GM06990 (cell line): ENCODE measurements around the gene UBE2S.

Source experiments
- DNase-seq: peaks from one replicate; pipeline ENCODE4 v3.0.0-alpha.2; 2011; ENCODE audit not compliant: insufficient read length; ENCODE audit errors: extremely low read depth
- H3K27me3 ChIP-seq: replicated peaks from 2 replicates; pipeline ENCODE4 v1.6.0; 2011; ENCODE audit warnings: low read length; ENCODE audit not compliant: control insufficient read depth, insufficient read depth
- H3K36me3 ChIP-seq: 2 replicates; pipeline ENCODE4 v1.5.1; 2011; ENCODE audit warnings: low read length; ENCODE audit not compliant: control insufficient read depth, insufficient read depth
- H3K4me3 ChIP-seq: replicated peaks from 2 replicates; pipeline ENCODE4 v1.5.1; 2011; ENCODE audit warnings: low read depth, mild to moderate bottlenecking, control low read depth, low read length
- TF ChIP-seq, protein P1 (sequence below): IDR thresholded peaks from 2 replicates; pipeline ENCODE4 v1.5.1; 2011; ENCODE audit warnings: low read length, control low read depth, mild to moderate bottlenecking, inconsistent platforms; ENCODE audit not compliant: insufficient read depth, poor library complexity, severe bottlenecking

Gene UBE2S

DNA sequence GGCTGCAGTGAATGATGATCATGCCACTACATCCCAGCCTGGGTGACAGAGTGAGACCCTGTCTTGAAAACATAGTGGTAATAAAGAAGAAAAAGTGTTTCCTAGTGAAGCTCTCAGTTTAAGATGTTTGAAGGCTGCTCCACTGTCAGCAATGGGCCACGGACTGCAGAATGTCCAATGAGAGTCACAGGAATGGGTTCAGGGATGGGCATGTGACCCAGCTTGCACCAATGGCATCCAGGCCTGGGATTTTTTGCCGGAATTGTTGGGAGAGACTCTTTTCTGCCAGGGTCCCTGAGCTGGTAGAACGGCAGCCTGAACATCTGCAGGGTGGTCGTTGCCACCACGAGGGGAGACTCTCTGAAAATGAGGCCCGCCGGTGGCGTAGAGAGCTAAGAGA, 29.3 kb upstream of the UBE2S start:
- TF ChIP-seq, protein P1, sequence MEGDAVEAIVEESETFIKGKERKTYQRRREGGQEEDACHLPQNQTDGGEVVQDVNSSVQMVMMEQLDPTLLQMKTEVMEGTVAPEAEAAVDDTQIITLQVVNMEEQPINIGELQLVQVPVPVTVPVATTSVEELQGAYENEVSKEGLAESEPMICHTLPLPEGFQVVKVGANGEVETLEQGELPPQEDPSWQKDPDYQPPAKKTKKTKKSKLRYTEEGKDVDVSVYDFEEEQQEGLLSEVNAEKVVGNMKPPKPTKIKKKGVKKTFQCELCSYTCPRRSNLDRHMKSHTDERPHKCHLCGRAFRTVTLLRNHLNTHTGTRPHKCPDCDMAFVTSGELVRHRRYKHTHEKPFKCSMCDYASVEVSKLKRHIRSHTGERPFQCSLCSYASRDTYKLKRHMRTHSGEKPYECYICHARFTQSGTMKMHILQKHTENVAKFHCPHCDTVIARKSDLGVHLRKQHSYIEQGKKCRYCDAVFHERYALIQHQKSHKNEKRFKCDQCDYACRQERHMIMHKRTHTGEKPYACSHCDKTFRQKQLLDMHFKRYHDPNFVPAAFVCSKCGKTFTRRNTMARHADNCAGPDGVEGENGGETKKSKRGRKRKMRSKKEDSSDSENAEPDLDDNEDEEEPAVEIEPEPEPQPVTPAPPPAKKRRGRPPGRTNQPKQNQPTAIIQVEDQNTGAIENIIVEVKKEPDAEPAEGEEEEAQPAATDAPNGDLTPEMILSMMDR, result no peak
- peaks cover 3% of the 10 kb centered on the region for H3K27me3 ChIP-seq
- no peak for DNase-seq
- no peak overlapping the region for H3K4me3 ChIP-seq
- no peaks in the 10 kb centered on the region for H3K36me3 ChIP-seq

DNA sequence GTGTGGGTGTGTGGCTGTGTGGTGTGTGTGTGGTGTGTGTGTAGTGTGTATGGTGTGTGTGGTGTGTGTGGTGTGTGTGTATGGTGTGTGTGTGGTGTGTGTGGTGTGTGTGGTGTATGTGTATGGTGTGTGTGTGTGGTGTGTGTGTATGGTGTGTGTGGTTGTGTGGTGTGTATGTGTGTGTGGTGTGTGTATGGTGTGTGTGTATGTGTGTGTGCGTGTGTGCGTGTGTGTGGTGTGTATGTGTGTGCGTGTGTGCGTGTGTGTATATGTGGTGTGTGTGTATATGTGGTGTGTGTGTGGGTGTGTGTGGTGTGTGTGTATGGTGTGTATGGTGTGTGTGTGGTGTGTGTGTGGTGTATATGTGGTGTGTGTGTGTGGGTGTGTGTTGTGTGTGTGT, 27.4 kb upstream of the UBE2S start:
- peaks cover 1% of the 10 kb centered on the region for H3K27me3 ChIP-seq
- H3K4me3 ChIP-seq, result no peak overlapping the region
- DNase-seq, result no peak
- H3K36me3 ChIP-seq, result no peaks in the 10 kb centered on the region
- TF ChIP-seq, protein P1, result no peak

DNA sequence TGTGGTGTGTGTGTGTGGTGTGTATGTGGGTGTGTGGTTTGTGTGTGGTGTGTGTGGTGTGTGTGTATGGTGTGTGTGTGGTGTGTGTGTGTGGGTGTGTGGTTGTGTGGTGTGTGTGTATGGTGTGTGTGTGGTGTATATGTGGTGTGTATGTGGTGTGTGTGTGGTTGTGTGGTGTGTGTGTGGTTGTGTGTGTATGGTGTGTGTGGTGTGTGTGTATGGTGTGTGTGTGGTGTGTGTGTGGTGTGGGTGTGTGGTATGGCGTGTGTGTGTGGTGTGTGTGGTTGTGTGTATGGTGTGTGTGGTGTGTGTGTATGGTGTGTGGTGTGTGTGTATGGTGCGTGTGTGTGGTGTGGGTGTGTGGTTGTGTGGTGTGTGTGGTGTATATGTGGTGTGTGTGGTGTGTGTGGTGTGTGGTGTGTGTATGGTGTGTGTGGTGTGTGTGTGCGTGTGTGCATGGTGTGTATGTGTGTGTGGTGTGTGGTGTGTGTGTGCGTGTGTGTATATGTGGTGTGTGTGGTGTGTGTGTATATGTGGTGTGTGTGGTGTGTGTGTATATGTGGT, 26.9 kb upstream of the UBE2S start:
- Histone ChIP-seq H3K36me3 (no peaks in the 10 kb centered on the region), H3K4me3 (no peak overlapping the region), H3K27me3 (peaks cover 1% of the 10 kb centered on the region)
- DNase-seq, result no peak
- TF ChIP-seq, protein P1, result no peak

DNA sequence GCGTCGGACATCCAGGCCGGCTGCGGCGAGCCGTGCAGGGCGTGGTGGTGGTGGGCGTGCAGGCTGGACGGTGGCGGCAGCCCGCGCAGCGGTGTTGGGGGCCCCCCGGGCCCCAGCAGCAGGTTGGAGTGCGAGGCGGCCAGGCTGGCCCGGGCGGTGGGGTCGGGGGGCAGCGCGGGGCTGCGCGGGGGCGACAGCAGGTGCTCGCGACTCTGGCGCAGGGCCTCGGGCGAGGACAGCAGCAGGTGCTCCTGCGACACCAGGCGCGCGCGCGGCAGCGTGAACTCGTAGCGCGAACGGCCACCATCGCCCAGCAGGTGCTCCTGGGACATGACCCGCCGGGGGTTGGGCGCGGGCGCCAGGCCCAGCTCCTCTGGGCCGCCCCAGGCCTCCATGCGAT, 25.7 kb upstream of the UBE2S start:
- Histone ChIP-seq H3K4me3 (no peak overlapping the region), H3K27me3 (no peaks in the 10 kb centered on the region; the same call in none of the 2 replicates), H3K36me3 (no peaks in the 10 kb centered on the region)
- no peak for DNase-seq
- TF ChIP-seq, protein P1, result no peak

DNA sequence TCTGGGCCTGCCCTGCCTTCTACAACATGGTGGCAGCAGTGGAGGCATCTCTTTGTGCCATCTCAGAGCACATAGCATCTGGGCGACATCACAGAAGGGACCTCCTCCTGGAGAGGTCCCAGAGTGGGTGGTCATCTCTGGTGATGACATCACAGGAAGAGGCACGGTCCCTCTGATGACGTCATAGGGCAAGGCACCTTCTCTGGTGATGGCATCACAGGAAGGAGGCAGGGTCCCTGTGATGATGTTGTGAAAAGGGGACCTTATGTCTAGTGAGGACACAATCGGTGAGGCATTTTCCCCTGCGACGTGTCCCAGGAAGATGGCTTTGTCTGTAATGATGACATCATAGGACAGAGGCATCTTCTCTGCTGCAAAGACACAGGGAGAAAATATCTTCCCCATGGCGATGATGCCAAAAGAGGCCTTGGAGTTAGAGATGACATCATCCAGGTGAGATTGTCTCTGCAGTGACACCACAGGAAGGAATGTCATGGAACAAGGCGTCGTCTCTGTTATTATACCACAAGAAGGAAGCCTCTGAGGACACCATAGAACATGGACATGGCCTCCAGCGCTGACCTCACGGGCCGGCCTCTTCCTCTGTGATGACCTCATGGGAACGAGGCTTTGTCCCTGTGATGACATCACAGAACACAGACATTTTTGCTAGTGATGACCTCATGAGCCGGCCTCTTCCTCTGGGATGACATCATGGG, 24.8 kb upstream of the UBE2S start:
- no peak for DNase-seq
- Histone ChIP-seq H3K36me3 (no peaks in the 10 kb centered on the region), H3K27me3 (no peaks in the 10 kb centered on the region; the same call in none of the 2 replicates), H3K4me3 (no peak overlapping the region)
- TF ChIP-seq, protein P1, result no peak

DNA sequence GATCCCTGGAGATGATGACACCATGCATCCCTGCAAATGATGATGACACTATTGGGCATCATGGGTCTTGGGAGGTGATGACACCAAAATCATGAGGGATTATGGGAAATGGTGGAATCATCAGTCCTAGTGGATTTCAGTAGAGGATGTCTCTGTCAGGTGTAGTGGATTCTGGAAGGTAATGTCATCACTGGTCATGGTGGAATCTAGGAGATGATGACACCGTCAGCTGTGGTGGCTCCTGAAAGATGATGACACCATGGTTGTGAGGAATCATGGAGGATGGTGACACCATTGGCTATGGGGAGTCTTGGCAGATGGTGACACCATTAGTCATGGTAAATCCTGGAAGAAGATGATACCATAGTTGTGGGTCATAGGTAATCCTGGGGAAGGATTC, 23.6 kb upstream of the UBE2S start:
- Histone ChIP-seq H3K27me3 (no peaks in the 10 kb centered on the region; the same call in none of the 2 replicates), H3K4me3 (no peak overlapping the region), H3K36me3 (no peaks in the 10 kb centered on the region)
- no peak for DNase-seq
- TF ChIP-seq, protein P1, result no peak
